ENCODE data around the gene STAC.
"Not testable (repeated sequence)": the region's sequence is repeated elsewhere in the genome, so short reads cannot be mapped to it uniquely, and the experiment has no call there.

The STAC gene

GRCh38 chr3:36496684-36497633, 116.7 kb downstream of the STAC start:
- in situ Hi-C loops (cut with MboI; ENCODE audit: low sequenced_read_pairs, unreplicated experiment): no loop called here
- TF ChIP-seq CTCF (IDR thresholded peaks at IDR 0.05; ENCODE audit: borderline replicate concordance, control extremely low read depth, extremely low read depth, insufficient read depth, missing control alignments): no peak
- no peak for DNase-seq (ENCODE audit: low spot score)

- in situ Hi-C loops (cut with MboI; ENCODE audit: low sequenced_read_pairs, unreplicated experiment); DNase-seq (ENCODE audit: low spot score): not testable (repeated sequence)
Observed at GRCh38 chr3:36500053-36500452, 119.7 kb downstream of the STAC start.

- in situ Hi-C loops (cut with MboI; ENCODE audit: low sequenced_read_pairs, unreplicated experiment): no loop called here
- TF ChIP-seq CTCF (IDR thresholded peaks at IDR 0.05; ENCODE audit: borderline replicate concordance, control extremely low read depth, extremely low read depth, insufficient read depth, missing control alignments): no peak
Observed at GRCh38 chr3:36501616-36502015, 121.3 kb downstream of the STAC start.

GRCh38 chr3:36505393-36505792, 125.1 kb downstream of the STAC start:
- TF ChIP-seq CTCF (IDR thresholded peaks at IDR 0.05; ENCODE audit: borderline replicate concordance, control extremely low read depth, extremely low read depth, insufficient read depth, missing control alignments): no peak
- DNase-seq (ENCODE audit: low spot score): no peak
- in situ Hi-C loops (cut with MboI; ENCODE audit: low sequenced_read_pairs, unreplicated experiment): no loop called here

More at GRCh38 chr3:36501616-36502015, 121.3 kb downstream of the STAC start:
- no peak for DNase-seq (ENCODE audit: low spot score)

GRCh38 chr3:36511791-36512486, 131.6 kb downstream of the STAC start:
- in situ Hi-C loops (cut with MboI; ENCODE audit: low sequenced_read_pairs, unreplicated experiment): no loop called here
- no peak for TF ChIP-seq CTCF (IDR thresholded peaks at IDR 0.05; ENCODE audit: borderline replicate concordance, control extremely low read depth, extremely low read depth, insufficient read depth, missing control alignments)
- DNase-seq (ENCODE audit: low spot score): no peak

GRCh38 chr3:36512555-36512954, 132.3 kb downstream of the STAC start:
- in situ Hi-C loops (cut with MboI; ENCODE audit: low sequenced_read_pairs, unreplicated experiment): no loop called here

More at GRCh38 chr3:36512555-36512954, 132.3 kb downstream of the STAC start:
- TF ChIP-seq CTCF (IDR thresholded peaks at IDR 0.05; ENCODE audit: borderline replicate concordance, control extremely low read depth, extremely low read depth, insufficient read depth, missing control alignments): no peak
- no peak for DNase-seq (ENCODE audit: low spot score)
